HG02981 (cell line): ENCODE measurements around the gene AQP2.
"Not testable (repeated sequence)": the region's sequence is repeated elsewhere in the genome, so short reads cannot be mapped to it uniquely, and the experiment has no call there.

Experiments used
- ATAC-seq: cut with Tn5 transposase; IDR thresholded peaks from one replicate; pipeline ENCODE4 v1.9.1; 2021; ENCODE audit warnings: mild to moderate bottlenecking, moderate library complexity; ENCODE audit not compliant: unreplicated experiment

The AQP2 gene

DNA sequence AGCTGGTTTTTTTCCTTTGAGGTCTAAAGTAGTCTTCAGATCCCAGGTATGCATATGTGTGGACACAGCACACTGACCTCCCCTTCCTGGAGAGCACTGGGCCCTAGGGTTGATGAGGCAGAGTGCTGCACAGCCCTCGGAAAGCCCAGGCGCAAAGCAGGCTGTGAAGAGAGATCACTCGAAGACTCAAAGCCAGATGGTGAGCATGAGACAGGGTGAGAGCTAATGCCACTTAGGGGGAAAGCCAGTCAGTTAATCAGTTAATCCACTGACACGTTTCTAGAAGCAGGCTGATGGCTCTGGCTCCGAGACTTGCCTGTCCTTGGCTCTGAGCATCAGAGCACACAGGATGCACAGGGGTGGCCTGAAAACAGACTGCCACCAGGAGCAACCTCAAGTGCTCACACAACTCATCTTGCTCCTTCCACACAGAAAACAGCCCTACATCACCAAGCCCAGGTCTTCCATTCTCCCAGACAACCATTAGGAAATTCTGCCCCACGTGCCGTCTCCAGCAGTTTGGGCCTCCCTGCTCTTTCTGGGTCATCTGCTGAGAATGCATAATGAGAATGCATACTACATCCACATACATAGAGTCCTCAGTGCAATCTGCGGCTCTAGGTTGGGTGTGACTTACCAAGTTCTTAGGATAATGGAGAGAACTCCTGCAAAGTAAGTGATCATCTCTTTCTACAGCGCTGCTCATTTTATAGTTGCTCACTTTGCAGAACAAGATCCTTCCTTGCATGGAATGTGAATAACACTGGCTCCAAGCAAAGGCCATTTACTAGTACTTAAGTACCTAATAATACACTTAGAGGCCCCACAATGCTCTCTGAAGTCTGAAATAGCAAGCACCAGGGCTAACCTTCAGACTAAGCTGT, 34.2 kb downstream of the AQP2 start:
- no peak for ATAC-seq

DNA sequence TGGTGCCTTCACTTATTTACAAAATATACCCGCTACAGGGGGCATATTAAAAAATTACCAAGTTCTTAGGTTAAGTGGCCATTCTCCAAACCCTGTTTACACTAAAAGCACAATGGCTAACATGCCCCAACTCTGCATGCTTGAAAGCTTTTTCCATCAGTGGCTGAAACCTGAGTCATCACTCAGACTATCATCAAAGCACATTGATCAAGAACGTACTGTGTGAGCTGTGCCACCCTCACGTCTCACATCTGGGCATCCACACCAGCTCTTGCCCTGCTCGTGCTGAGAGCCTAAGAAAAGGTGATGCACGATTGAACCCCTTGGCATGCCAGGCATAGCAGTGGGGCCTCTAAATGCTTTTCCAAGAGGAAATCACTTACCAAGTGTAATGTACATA, 35.4 kb downstream of the AQP2 start:
- no peak for ATAC-seq

- ATAC-seq: not testable (repeated sequence)
Observed at GRCh38 chr12:49986476-49986875, 35.9 kb downstream of the AQP2 start.

- ATAC-seq: no peak
Observed at GRCh38 chr12:49987625-49988303, 37.2 kb downstream of the AQP2 start.

- not testable (repeated sequence) for ATAC-seq
Observed at GRCh38 chr12:49989400-49989799, 38.9 kb downstream of the AQP2 start.

GRCh38 chr12:49990273-49990672, 39.7 kb downstream of the AQP2 start:
- no peak for ATAC-seq

- no peak for ATAC-seq
Observed at GRCh38 chr12:49998453-49998852, 47.9 kb downstream of the AQP2 start.

DNA sequence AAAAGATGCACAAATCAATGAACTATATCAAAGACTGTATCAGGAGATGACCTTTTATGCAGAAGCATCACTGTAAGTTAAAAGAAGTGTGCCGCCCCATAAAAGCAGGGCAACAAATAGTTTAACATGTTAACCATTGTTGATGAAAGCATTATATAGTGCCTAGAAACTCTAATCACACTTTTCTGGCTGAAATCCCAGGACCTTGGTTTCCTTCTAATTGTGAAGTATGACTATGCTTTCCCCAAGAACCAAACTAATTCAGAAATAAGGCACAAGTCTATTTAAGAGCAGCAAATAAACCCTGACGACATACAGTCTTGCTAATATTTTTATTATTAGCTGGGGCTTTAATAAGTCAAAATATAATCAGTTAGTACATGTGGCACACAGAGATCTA, 53.1 kb downstream of the AQP2 start:
- ATAC-seq: no peak

DNA sequence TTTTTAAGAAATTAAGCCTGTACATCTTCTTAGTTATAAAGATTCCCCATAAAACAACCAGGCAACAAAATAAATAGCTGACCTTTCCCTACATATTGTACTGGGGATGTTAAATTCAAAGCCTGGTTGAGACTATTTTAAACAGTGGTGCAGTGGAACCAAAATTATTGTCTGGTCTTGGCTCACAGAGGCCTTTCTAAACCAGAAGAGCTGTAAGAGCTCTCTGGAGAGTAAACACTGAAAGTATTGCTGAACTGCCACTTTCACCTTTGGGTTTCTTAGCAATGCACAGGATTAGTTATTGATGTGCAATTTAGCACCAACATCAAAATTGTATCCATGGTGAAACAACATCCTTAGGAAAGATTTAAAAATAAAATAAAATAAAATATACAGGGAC, 54.2 kb downstream of the AQP2 start:
- ATAC-seq: no peak

GRCh38 chr12:50005175-50005574, 54.6 kb downstream of the AQP2 start:
- ATAC-seq: no peak

DNA sequence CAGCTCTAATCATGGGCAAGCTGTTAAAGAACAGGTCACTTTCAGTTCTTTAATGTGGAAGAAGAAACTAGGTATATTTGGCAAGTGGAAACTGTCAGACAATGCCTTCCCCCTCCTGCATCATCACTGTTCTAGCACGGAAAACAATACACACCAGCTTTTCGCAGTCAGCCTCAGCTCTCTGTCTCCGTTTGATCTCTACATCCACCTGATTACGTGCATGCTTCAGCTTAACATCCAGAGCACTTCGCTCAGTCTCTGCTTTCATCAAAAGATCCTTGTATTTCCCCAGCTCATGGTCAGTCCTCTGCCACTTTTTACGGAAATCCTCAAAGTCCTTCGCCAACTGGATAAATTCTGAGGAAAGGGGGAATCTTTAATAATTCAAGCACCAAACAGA, 55.7 kb downstream of the AQP2 start:
- ATAC-seq: no peak

GRCh38 chr12:50006754-50007442, 56.4 kb downstream of the AQP2 start:
- ATAC-seq: no peak
